Effector memory CD4-positive, alpha-beta T cell (primary cell): ENCODE measurements around the gene CLDN34.

Experiments
- DNase-seq, 3 donors: peaks; one replicate each; pipeline ENCODE4 v3.0.0-alpha.2; 2020
- H3K27ac ChIP-seq: 2 replicates; pipeline ENCODE4 v1.7.0; 2013; ENCODE audit warnings: mild to moderate bottlenecking, low read length, moderate library complexity; ENCODE audit not compliant: insufficient read depth, poor library complexity, severe bottlenecking
- H3K27me3 ChIP-seq: replicated peaks from 2 replicates; pipeline ENCODE4 v1.7.0; 2013; ENCODE audit warnings: mild to moderate bottlenecking, low read length; ENCODE audit not compliant: insufficient read depth, control insufficient read depth, poor library complexity, severe bottlenecking
- H3K36me3 ChIP-seq: 2 replicates; pipeline ENCODE4 v1.7.0; 2013; ENCODE audit warnings: mild to moderate bottlenecking, low read length, moderate library complexity; ENCODE audit not compliant: control insufficient read depth, insufficient read depth
- H3K4me1 ChIP-seq: 2 replicates; pipeline ENCODE4 v1.7.0; 2013; ENCODE audit warnings: low read length, mild to moderate bottlenecking; ENCODE audit not compliant: control insufficient read depth, insufficient read depth, poor library complexity, severe bottlenecking
- H3K4me3 ChIP-seq: 2 replicates; pipeline ENCODE4 v1.7.0; 2013; ENCODE audit warnings: low read length, low read depth, mild to moderate bottlenecking; ENCODE audit not compliant: insufficient read depth, poor library complexity, severe bottlenecking
- H3K9me3 ChIP-seq: 2 replicates; pipeline ENCODE4 v1.7.0; 2013; ENCODE audit warnings: mild to moderate bottlenecking, low read length, moderate library complexity; ENCODE audit not compliant: control insufficient read depth

The CLDN34 gene

DNA sequence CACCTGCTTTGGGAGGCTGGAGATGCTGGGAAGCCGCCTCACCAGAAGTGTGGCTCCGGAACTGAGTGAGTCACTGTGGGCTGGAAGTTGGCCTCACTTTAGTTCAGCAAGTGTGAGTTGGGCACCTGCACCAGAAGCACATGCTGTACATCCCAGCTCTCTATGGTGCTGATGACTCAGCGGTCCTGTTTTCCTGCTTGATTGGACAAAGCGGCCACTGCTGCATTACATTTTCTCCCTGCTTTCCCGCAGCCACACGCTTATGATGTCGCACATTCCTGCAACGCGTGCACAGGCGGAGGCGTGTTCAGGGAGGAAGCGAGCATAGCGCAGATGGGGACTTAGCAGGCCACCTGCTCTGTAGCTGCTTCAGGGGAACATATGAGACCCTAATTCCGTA lies 26.7 kb upstream of the CLDN34 start:
- Histone ChIP-seq H3K9me3 (no peaks in the 10 kb centered on the region), H3K36me3 (no peaks in the 10 kb centered on the region), H3K27ac (no peak overlapping the region), H3K27me3 (peaks cover 4% of the 10 kb centered on the region), H3K4me3 (no peak overlapping the region), H3K4me1 (no peaks in the 10 kb centered on the region)
- DNase-seq, result no peak

GRCh38 chrX:9942086-9942485 lies 25.1 kb upstream of the CLDN34 start:
- Histone ChIP-seq H3K4me3 (no peak overlapping the region), H3K4me1 (no peaks in the 10 kb centered on the region), H3K36me3 (no peaks in the 10 kb centered on the region), H3K27ac (no peak overlapping the region), H3K27me3 (peaks cover 4% of the 10 kb centered on the region), H3K9me3 (no peaks in the 10 kb centered on the region)
- peak; percentile 2 to 16 (median 7) for DNase-seq

DNA sequence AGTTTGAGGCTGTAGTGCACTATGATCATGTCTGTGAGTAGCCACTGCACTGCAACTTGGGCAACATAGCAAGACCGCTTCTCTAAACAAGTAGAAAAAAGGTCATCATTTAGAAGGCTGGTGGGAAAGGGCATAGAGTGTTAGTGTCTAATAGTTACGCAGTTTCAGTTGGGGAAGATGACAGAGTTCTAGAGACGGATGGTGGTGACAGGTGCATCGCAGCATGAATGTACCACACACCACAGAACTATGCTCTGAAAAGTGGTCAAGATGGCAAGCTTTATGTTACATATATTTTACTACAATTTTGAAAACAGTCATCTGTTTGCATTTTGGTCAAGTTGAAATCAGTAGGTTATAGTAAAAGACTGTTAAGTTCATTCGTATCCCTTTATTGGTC lies 23.7 kb upstream of the CLDN34 start:
- no peak overlapping the region for H3K27ac ChIP-seq
- DNase-seq, result no peak
- H3K4me1 ChIP-seq, result no peaks in the 10 kb centered on the region
- H3K27me3 ChIP-seq, result peaks cover 4% of the 10 kb centered on the region
- no peak overlapping the region for H3K4me3 ChIP-seq
- no peaks in the 10 kb centered on the region for H3K36me3 ChIP-seq
- H3K9me3 ChIP-seq, result no peaks in the 10 kb centered on the region

DNA sequence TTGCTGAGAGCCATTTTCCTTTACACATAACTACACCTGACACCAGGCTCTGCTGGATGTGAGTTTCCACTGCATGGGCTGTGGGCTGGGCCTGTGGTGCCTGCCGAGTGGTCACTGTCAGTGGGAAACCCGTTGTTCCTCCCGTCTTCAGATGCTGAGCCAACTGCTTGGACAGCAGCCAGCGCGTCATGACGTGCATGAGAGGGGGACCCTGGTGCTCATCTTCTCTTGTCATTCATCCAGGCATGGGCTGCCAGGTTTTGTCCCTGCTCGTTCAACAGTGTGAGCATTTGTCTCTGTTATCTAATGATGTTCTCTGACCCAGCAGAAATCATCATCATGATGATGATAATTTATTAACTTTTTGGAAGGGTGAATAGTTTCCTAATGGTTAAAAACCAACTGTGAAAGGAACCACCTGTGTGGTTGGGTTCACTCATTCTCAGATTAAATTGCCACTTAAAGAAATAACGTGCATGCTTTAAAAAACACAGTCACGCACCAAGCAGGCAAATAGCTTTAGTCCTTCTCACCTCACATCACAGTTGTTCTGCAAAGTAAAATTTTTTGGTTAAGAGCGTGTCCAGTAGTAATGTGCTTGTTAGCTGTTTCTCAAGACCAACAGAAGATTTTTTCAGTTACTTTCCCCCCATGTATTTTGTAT lies 19.9 kb upstream of the CLDN34 start:
- H3K4me1 ChIP-seq, result no peaks in the 10 kb centered on the region
- H3K27ac ChIP-seq, result no peak overlapping the region
- H3K4me3 ChIP-seq, result no peak overlapping the region
- H3K27me3 ChIP-seq, result no peaks in the 10 kb centered on the region
- no peaks in the 10 kb centered on the region for H3K36me3 ChIP-seq
- H3K9me3 ChIP-seq, result no peaks in the 10 kb centered on the region
- DNase-seq, result no peak

GRCh38 chrX:9948406-9948805 lies 18.8 kb upstream of the CLDN34 start:
- no peak for DNase-seq
- Histone ChIP-seq H3K9me3 (no peaks in the 10 kb centered on the region), H3K4me1 (no peaks in the 10 kb centered on the region), H3K27me3 (no peaks in the 10 kb centered on the region), H3K4me3 (no peak overlapping the region), H3K36me3 (no peaks in the 10 kb centered on the region), H3K27ac (no peak overlapping the region)

DNA sequence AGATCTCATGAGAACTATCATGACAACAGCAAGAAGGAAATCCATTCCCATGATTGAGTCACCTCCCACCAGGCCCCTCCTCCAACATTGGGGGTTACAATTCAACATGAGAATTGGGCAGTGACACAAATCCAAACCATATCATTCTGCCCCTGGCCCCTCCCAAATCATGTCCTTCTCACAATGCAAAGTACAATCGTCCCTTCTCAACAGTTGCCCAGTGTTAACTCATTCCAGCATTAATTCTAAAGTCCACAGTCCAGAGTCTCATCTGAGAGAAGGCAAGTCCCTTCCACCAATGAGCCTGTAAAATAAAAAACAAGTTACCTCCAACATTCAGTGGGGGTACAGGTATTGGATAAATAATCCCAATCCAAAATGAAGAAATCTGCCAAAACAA lies 14.9 kb upstream of the CLDN34 start:
- DNase-seq, result no peak
- H3K4me3 ChIP-seq, result no peak overlapping the region
- H3K27ac ChIP-seq, result no peak overlapping the region
- no peaks in the 10 kb centered on the region for H3K4me1 ChIP-seq
- no peaks in the 10 kb centered on the region for H3K36me3 ChIP-seq
- no peaks in the 10 kb centered on the region for H3K9me3 ChIP-seq
- no peaks in the 10 kb centered on the region for H3K27me3 ChIP-seq

DNA sequence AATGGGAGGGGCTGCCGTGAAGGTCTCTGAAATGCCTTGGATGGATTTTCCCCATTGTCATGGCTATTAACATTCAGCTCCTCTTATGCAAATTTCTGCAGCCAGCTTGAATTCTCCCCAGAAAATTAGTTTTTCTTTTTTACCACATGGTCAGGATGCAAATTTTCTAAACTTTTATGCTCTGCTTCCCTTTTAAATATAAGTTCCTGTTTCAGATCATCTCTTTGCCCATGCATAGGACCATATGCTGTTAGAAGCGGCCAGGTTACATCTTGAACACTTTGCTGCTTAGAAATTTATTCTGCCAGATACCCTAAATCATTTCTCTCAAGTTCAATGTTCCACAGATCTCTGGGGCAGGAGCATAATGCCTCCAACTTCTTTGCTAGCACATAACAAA lies 13.8 kb upstream of the CLDN34 start:
- no peak overlapping the region for H3K27ac ChIP-seq

GRCh38 chrX:9955506-9955905 lies 11.7 kb upstream of the CLDN34 start:
- Histone ChIP-seq H3K9me3 (no peaks in the 10 kb centered on the region), H3K4me3 (no peak overlapping the region), H3K27ac (no peak overlapping the region), H3K27me3 (no peaks in the 10 kb centered on the region), H3K36me3 (no peaks in the 10 kb centered on the region), H3K4me1 (no peaks in the 10 kb centered on the region)
- no peak for DNase-seq

More for the DNA sequence above, 13.8 kb upstream of the CLDN34 start:
- H3K4me3 ChIP-seq, result no peak overlapping the region
- no peaks in the 10 kb centered on the region for H3K9me3 ChIP-seq
- H3K4me1 ChIP-seq, result no peaks in the 10 kb centered on the region
- no peaks in the 10 kb centered on the region for H3K36me3 ChIP-seq
- H3K27me3 ChIP-seq, result no peaks in the 10 kb centered on the region
- DNase-seq, result no peak

DNA sequence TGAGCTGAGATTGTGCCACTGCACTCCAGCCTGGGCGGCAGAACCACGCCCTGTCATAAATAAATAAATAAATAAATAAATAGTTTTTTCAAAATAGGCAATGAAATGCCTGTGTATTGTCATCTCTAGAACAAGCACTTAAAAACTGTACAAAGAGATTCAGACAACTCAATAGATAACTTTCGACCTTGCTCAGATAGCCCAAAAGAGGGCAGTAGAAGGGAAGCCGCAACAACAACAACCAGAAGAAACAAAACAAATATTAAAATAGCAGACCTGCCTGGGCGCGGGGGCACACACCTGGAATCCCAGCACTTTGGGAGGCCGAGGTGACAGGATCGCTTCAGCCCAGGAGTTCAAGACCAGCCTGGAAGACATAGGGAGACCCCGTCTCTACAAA lies 9.4 kb upstream of the CLDN34 start:
- Histone ChIP-seq H3K27ac (no peak overlapping the region), H3K27me3 (no peaks in the 10 kb centered on the region), H3K36me3 (no peaks in the 10 kb centered on the region), H3K9me3 (no peaks in the 10 kb centered on the region), H3K4me1 (no peaks in the 10 kb centered on the region), H3K4me3 (no peak overlapping the region)
- DNase-seq, result no peak

DNA sequence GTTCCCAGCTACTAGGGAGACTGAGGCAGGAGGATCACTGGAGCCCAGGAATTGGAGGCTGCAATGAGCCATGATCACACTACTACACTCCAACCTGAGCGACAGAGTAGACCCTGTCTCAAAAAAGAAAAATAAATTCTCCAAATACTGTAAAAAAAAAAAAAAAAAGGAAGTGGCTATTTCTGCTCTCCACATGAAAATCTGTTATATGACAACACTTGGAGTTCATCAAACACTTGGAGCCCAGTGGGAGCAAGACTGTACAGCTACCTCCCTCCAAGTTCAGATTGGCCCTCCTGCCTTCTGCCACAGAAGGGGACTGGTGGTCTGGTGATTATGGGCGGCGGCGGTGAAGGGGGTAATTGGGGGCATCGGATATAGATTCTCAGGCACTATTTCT lies 9.0 kb upstream of the CLDN34 start:
- no peak overlapping the region for H3K27ac ChIP-seq
- no peaks in the 10 kb centered on the region for H3K4me1 ChIP-seq
- H3K36me3 ChIP-seq, result no peaks in the 10 kb centered on the region
- H3K9me3 ChIP-seq, result no peaks in the 10 kb centered on the region
- no peaks in the 10 kb centered on the region for H3K27me3 ChIP-seq
- DNase-seq, result no peak
- H3K4me3 ChIP-seq, result no peak overlapping the region
